Measurements from ENCODE around the gene HARS2.
"Not testable (repeated sequence)": the region's sequence is repeated elsewhere in the genome, so short reads cannot be mapped to it uniquely, and the experiment has no call there.

The HARS2 gene

DNA sequence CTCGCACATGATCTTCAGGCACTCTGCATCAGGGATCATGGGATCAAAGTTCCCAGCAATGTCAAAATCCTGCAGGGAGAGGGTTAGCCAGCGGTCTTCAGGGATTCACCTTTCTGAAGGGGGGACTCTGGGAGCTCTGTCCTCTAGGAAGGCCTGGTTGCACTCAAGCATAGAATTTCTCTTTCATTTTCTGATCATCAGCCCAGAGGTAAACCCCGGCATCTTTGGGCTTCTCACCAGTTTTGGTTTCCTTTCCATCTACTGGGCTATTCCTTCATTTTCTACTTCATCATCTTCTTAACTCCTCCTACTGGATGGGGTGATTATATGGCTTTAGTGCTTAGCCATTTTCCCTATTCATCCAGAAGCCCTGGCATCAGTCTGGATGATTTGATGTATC lies 13.3 kb upstream of the HARS2 start:
- no peak overlapping the region for H3K27ac ChIP-seq
- TF ChIP-seq ZFX (IDR thresholded peaks at IDR 0.05) = no peak
- TF ChIP-seq CTCF (conservative IDR thresholded peaks at IDR 0.05) = no peak

GRCh38 chr5:140678993-140679392 lies 12.3 kb upstream of the HARS2 start:
- TF ChIP-seq CTCF (conservative IDR thresholded peaks at IDR 0.05) = no peak
- TF ChIP-seq ZFX (IDR thresholded peaks at IDR 0.05) = no peak

GRCh38 chr5:140690376-140690932 lies 801 bp upstream of the HARS2 start:
- H3K27ac ChIP-seq = peak overlapping the region; percentile 85
- no peak for TF ChIP-seq CTCF (conservative IDR thresholded peaks at IDR 0.05)
- no peak for TF ChIP-seq ZFX (IDR thresholded peaks at IDR 0.05)

More at GRCh38 chr5:140678993-140679392, 12.3 kb upstream of the HARS2 start:
- H3K27ac ChIP-seq = no peak overlapping the region

GRCh38 chr5:140694276-140694675 lies 3.0 kb downstream of the HARS2 start:
- no peak overlapping the region for H3K27ac ChIP-seq
- TF ChIP-seq ZFX (IDR thresholded peaks at IDR 0.05) (no peak), CTCF (conservative IDR thresholded peaks at IDR 0.05) (no peak)

GRCh38 chr5:140696891-140697492 lies 5.7 kb downstream of the HARS2 start:
- TF ChIP-seq ZFX (IDR thresholded peaks at IDR 0.05) = no peak
- no peak for TF ChIP-seq CTCF (conservative IDR thresholded peaks at IDR 0.05)

GRCh38 chr5:140700177-140701144 lies 9.2 kb downstream of the HARS2 start, which contains the start of gene ZMAT2:
ZMAT2 (plus strand) TSS chr5:140700447; CDS start chr5:140700461, 14 bp downstream.
- TF ChIP-seq CTCF (conservative IDR thresholded peaks at IDR 0.05) = no peak
- TF ChIP-seq ZFX (IDR thresholded peaks at IDR 0.05) = no peak
- H3K27ac ChIP-seq = peak within 1 kb of the TSS; percentile 66

More at GRCh38 chr5:140696891-140697492, 5.7 kb downstream of the HARS2 start:
- no peak overlapping the region for H3K27ac ChIP-seq

DNA sequence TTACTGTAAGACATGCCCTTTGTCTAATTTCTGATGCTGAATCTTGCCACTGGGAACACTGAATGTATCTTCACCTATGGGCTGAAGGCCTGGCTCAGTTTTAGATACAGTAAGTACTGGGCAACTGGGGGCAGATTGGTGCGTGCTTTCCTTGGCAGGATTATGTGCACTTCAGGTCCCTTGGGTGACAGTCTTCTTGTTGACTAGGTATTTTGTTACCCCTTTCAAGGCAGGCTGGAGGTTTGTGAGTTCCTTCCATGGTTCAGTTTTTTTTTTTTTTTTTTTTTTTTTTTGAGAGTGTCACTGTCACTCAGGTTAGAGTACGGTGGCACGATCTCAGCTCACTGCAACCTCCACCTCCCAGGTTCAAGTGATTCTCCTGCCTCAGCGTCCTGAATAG lies 16.6 kb downstream of the HARS2 start:
- TF ChIP-seq CTCF (conservative IDR thresholded peaks at IDR 0.05) = no peak
- TF ChIP-seq ZFX (IDR thresholded peaks at IDR 0.05) = no peak
- H3K27ac ChIP-seq = no peak overlapping the region

- not testable (repeated sequence) for H3K27ac ChIP-seq
Measured at GRCh38 chr5:140708787-140709186, 17.5 kb downstream of the HARS2 start.

All from C4-2B (cell line).